ENCODE results near the gene C2CD2. TPM values are rescaled to one million over a fixed set of nuclear protein-coding genes. Genes with fewer than 3 reads are reported as not detected.

C2CD2 gene
- total RNA-seq, 4 donors from 2014 or later: 35.9 to 43.8 (median 38.9) TPM

DNA sequence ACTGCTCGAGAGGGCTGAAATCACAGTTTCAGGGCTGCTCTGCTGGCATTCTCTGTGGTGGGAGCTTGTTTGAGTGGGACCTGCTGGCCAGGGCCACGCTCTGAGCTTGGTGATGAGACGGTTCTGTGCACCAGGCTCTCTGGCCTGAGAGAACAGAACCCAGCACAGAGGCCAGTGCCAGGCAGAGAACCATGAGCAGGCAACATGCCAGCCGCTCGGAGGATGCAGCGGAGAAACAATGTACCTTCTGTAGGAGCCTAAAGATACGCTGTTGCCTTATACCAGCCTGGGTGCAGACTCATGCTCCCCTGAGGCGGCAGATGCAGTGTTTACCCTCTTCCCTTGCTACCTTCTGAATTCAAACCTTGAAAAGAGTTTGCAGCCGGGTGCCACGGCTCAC is 10.0 kb downstream of the C2CD2 start:
- H3K4me1 ChIP-seq: peaks cover 15% of the 10 kb centered on the region
- H3K36me3 ChIP-seq: peaks cover 7% of the 10 kb centered on the region
- DNase-seq (ENCODE audit: low spot score in 2 of 2): no peak
- WGBS: 93% methylated on average over 10 of the region's 10 CpGs
- H3K27me3 ChIP-seq: no peaks in the 10 kb centered on the region
- H3K9me3 ChIP-seq: no peaks in the 10 kb centered on the region
- no peak overlapping the region for H3K4me3 ChIP-seq
- no peak for TF ChIP-seq CTCF (IDR thresholded peaks at IDR 0.05)
- no peak for TF ChIP-seq POLR2A (IDR thresholded peaks at IDR 0.05)
- no peak overlapping the region for H3K27ac ChIP-seq

DNA sequence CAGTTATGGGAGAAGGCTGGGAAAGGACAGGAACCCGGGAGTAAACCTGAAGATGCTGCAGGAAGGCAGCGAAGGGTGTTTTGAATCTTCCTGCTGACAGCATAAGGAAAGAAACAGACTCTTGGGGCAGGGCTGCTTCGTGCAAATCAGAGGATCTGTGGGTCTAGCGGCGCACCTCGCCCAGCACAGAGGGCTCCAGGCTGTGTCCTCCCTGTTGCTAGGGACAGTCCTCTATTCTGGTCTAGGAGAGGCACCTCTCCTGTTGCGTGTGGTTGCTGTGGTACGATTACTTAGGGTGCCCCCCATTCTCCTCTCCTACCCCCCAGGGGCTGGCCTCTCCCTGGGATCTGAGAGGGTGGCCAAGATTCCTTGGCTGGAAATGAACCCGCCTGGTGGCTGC is 11.4 kb downstream of the C2CD2 start:
- peaks cover 7% of the 10 kb centered on the region for H3K36me3 ChIP-seq
- TF ChIP-seq POLR2AphosphoS5 (IDR thresholded peaks at IDR 0.05): no peak
- TF ChIP-seq POLR2A (IDR thresholded peaks at IDR 0.05): no peak
- peaks cover 4% of the 10 kb centered on the region for H3K4me1 ChIP-seq
- H3K4me3 ChIP-seq: no peak overlapping the region
- H3K27me3 ChIP-seq: no peaks in the 10 kb centered on the region
- WGBS: 85% methylated on average over 9 of the region's 9 CpGs
- no peak overlapping the region for H3K27ac ChIP-seq
- H3K9me3 ChIP-seq: no peaks in the 10 kb centered on the region
- DNase-seq (ENCODE audit: low spot score in 2 of 2): no peak

DNA sequence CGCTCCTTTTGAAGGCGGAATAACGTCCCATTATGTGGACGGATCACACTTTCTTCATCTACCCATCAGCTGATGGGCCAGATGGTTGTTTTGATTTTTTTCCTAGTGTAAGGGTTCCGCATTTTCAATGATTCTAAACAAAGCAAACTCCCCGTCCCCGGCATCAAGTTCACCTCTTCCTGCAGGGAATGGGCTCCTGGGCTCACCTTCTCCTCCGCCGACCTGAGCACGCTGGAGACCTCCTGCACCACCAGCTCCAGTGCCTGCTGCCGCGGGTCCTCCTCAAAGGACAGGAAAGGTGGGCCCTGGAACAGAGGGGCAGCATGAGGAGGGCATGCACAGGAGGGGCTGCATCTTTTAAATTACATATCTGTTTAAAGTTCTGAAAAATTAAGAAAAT is 11.9 kb downstream of the C2CD2 start:
- no peaks in the 10 kb centered on the region for H3K27me3 ChIP-seq
- H3K4me1 ChIP-seq: no peaks in the 10 kb centered on the region
- H3K9me3 ChIP-seq: no peaks in the 10 kb centered on the region
- DNase-seq (ENCODE audit: low spot score in 2 of 2): no peak
- no peak overlapping the region for H3K27ac ChIP-seq
- peaks cover 7% of the 10 kb centered on the region for H3K36me3 ChIP-seq
- no peak overlapping the region for H3K4me3 ChIP-seq
- no peak for TF ChIP-seq POLR2A (IDR thresholded peaks at IDR 0.05)
- no peak for TF ChIP-seq POLR2AphosphoS5 (IDR thresholded peaks at IDR 0.05)
- TF ChIP-seq CTCF (IDR thresholded peaks at IDR 0.05): no peak
- TF ChIP-seq EP300 (IDR thresholded peaks at IDR 0.05): no peak
- 92% methylated on average over 12 of the region's 12 CpGs for WGBS

DNA sequence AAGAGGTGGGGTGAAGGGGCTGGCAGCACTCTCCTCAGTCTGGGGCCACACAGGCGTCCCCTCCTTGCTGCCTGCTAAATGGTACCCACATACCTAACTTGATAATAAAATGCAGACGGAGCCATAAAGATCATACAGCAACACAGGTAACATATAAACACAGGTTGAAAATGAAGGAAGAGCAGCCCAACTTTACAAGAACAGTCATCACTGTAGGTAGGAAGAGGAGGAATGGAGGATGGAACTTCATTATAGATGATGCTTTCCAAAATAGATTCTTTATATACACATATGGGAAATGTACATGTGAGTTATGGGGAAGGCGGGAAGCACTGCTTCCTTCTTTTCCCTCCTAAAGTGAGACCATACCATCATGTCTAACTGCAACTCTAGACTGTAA is 13.4 kb downstream of the C2CD2 start:
- Histone ChIP-seq H3K9me3 (no peaks in the 10 kb centered on the region), H3K4me1 (no peaks in the 10 kb centered on the region), H3K27ac (no peak overlapping the region), H3K27me3 (no peaks in the 10 kb centered on the region), H3K36me3 (peaks cover 7% of the 10 kb centered on the region), H3K4me3 (no peak overlapping the region)
- DNase-seq (ENCODE audit: low spot score in 2 of 2): no peak
- 96% methylated on average over 3 of the region's 3 CpGs for WGBS
- TF ChIP-seq EP300 (IDR thresholded peaks at IDR 0.05) (no peak), POLR2A (IDR thresholded peaks at IDR 0.05) (no peak), CTCF (IDR thresholded peaks at IDR 0.05) (no peak), POLR2AphosphoS5 (IDR thresholded peaks at IDR 0.05) (no peak)

DNA sequence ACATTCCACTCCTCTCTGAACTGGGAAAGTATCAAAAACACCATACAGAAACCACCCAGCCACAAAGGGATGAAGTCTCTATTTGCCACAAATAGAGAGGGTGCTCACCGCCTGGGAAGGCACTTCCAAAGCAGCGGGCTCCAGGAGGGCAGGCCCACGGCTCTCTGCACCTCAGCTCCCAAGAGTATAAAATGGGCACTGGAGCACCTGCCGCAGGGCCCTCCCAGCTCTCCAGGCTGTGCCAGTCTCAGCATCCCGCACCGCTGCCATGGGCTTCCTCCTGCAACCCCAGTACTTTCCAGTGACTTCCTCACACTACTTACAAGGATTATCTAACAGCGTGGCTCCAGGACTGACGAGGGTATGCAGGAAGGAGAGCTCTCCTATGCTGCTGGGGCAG is 14.4 kb downstream of the C2CD2 start:
- TF ChIP-seq POLR2AphosphoS5 (IDR thresholded peaks at IDR 0.05) (no peak), CTCF (IDR thresholded peaks at IDR 0.05) (no peak), EP300 (IDR thresholded peaks at IDR 0.05) (no peak), POLR2A (IDR thresholded peaks at IDR 0.05) (no peak)
- H3K27ac ChIP-seq: no peak overlapping the region
- WGBS: 100% methylated on average over 4 of the region's 8 CpGs
- DNase-seq (ENCODE audit: low spot score in 2 of 2): no peak
- no peaks in the 10 kb centered on the region for H3K27me3 ChIP-seq
- H3K9me3 ChIP-seq: no peaks in the 10 kb centered on the region
- peaks cover 7% of the 10 kb centered on the region for H3K36me3 ChIP-seq
- peaks cover 4% of the 10 kb centered on the region for H3K4me1 ChIP-seq
- H3K4me3 ChIP-seq: no peak overlapping the region

Measured in suprapubic skin (tissue), 4 donors.